ENCODE results near the gene POLR3K. TPM values are rescaled to one million over a fixed set of nuclear protein-coding genes. Genes with fewer than 3 reads are reported as not detected.
"Not testable (repeated sequence)": the region's sequence is repeated elsewhere in the genome, so short reads cannot be mapped to it uniquely, and the experiment has no call there.

Gene POLR3K
- total RNA-seq, 1 experiment from 2014 or later = 33.5 TPM

DNA sequence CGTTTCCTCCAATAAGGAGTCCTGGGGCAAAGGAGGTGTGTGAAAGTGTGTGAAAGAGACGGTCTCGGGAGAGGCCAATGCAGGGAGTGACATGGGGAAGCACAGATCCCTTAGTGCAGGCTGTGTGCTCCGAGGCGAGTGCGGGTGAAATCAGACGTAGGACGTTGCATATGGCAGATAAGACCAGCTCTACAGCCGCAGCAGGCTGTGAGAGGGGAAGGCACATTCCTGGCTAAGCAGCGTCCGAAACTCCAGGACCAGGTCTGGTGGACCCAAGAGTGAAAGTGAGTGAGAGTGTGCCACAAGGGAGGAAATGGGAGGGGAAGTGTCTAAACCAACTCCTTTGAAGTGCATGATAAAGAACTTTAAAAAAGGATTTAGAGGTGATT is 11.3 kb downstream of the POLR3K start:
- Histone ChIP-seq H3K27ac (no peak overlapping the region), H2AFZ (no peak overlapping the region), H3K4me2 (no peak overlapping the region), H3K4me3 (no peak overlapping the region), H3K79me2 (ENCODE audit: low read depth) (no peaks in the 10 kb centered on the region), H3K9me2 (ENCODE audit: insufficient read depth) (no peaks in the 10 kb centered on the region), H3F3A (ENCODE audit: insufficient read depth, low read depth) (peaks cover 16% of the 10 kb centered on the region; the same call in 1 of the 2 replicates), H3K4me1 (replicated peaks; ENCODE audit: insufficient read depth) (peaks cover 29% of the 10 kb centered on the region), H3K36me3 (ENCODE audit: low read depth) (peaks cover 4% of the 10 kb centered on the region), H3K9me3 (ENCODE audit: insufficient read depth, low read depth) (no peaks in the 10 kb centered on the region), H4K20me1 (ENCODE audit: insufficient read depth) (no peaks in the 10 kb centered on the region), H3K27me3 (ENCODE audit: insufficient read depth, low read depth) (no peaks in the 10 kb centered on the region)
- intact Hi-C loops (cut with micrococcal nuclease; ENCODE audit: unreplicated experiment) = no loop called here
- DNase-seq = no peak
- TF ChIP-seq EZH2 (IDR thresholded peaks at IDR 0.05; ENCODE audit: low read depth) = no peak
- TF ChIP-seq, protein P1, sequence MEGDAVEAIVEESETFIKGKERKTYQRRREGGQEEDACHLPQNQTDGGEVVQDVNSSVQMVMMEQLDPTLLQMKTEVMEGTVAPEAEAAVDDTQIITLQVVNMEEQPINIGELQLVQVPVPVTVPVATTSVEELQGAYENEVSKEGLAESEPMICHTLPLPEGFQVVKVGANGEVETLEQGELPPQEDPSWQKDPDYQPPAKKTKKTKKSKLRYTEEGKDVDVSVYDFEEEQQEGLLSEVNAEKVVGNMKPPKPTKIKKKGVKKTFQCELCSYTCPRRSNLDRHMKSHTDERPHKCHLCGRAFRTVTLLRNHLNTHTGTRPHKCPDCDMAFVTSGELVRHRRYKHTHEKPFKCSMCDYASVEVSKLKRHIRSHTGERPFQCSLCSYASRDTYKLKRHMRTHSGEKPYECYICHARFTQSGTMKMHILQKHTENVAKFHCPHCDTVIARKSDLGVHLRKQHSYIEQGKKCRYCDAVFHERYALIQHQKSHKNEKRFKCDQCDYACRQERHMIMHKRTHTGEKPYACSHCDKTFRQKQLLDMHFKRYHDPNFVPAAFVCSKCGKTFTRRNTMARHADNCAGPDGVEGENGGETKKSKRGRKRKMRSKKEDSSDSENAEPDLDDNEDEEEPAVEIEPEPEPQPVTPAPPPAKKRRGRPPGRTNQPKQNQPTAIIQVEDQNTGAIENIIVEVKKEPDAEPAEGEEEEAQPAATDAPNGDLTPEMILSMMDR (conservative IDR thresholded peaks at IDR 0.05) = no peak
- no TSS peak for BruUV-seq (replicated peaks)
- CTCF ChIA-PET = no interaction called here
- POLR2A ChIA-PET (ENCODE audit: unreplicated experiment) = no interaction called here

DNA sequence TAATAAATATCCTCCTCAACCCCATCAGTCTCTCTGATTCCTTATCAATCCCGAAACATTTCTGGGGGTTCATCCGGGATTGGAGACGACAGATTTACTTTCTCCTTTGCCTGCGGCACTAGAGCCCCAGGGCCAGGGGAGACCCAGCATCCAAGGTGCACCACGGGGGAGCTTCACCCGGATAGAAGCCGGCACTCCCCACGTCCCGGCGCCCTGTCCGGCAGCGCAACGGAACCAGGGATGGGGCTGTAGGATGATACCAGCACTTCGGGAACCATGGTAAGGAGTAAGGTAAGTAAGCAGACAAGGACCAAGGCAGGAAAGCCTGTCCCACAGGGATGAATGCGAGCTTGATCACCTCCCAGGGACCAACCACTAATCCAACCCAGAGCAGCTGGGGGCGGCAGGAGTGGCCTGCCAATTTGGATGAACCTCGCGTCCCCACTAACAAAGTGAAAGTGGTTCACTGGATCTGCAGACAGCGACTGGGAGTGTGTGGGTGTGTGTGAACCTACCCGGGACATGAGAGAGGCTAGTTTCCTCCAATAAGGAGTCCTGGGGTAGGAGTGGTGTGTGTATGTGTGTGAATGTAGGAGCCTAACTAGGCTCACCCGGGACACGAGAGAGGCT is 11.9 kb downstream of the POLR3K start:
- no peaks in the 10 kb centered on the region for H3K79me2 ChIP-seq (ENCODE audit: low read depth)
- no TSS peak for BruUV-seq (replicated peaks)
- H3F3A ChIP-seq (ENCODE audit: insufficient read depth, low read depth) = peaks cover 16% of the 10 kb centered on the region; the same call in 1 of the 2 replicates
- ChIA-PET POLR2A (ENCODE audit: unreplicated experiment) (no interaction called here), CTCF (no interaction called here)
- H3K27me3 ChIP-seq (ENCODE audit: insufficient read depth, low read depth) = no peaks in the 10 kb centered on the region
- no peak overlapping the region for H3K4me2 ChIP-seq
- no peak for DNase-seq
- intact Hi-C loops (cut with micrococcal nuclease; ENCODE audit: unreplicated experiment) = no loop called here
- TF ChIP-seq, protein P1 (conservative IDR thresholded peaks at IDR 0.05) = no peak
- TF ChIP-seq EZH2 (IDR thresholded peaks at IDR 0.05; ENCODE audit: low read depth) = no peak
- H3K9me3 ChIP-seq (ENCODE audit: insufficient read depth, low read depth) = no peaks in the 10 kb centered on the region
- H3K9me2 ChIP-seq (ENCODE audit: insufficient read depth) = no peaks in the 10 kb centered on the region
- no peaks in the 10 kb centered on the region for H4K20me1 ChIP-seq (ENCODE audit: insufficient read depth)
- no peak overlapping the region for H2AFZ ChIP-seq
- H3K4me1 ChIP-seq (replicated peaks; ENCODE audit: insufficient read depth) = peaks cover 29% of the 10 kb centered on the region
- no peak overlapping the region for H3K27ac ChIP-seq
- H3K4me3 ChIP-seq = no peak overlapping the region
- H3K36me3 ChIP-seq (ENCODE audit: low read depth) = peaks cover 4% of the 10 kb centered on the region

DNA sequence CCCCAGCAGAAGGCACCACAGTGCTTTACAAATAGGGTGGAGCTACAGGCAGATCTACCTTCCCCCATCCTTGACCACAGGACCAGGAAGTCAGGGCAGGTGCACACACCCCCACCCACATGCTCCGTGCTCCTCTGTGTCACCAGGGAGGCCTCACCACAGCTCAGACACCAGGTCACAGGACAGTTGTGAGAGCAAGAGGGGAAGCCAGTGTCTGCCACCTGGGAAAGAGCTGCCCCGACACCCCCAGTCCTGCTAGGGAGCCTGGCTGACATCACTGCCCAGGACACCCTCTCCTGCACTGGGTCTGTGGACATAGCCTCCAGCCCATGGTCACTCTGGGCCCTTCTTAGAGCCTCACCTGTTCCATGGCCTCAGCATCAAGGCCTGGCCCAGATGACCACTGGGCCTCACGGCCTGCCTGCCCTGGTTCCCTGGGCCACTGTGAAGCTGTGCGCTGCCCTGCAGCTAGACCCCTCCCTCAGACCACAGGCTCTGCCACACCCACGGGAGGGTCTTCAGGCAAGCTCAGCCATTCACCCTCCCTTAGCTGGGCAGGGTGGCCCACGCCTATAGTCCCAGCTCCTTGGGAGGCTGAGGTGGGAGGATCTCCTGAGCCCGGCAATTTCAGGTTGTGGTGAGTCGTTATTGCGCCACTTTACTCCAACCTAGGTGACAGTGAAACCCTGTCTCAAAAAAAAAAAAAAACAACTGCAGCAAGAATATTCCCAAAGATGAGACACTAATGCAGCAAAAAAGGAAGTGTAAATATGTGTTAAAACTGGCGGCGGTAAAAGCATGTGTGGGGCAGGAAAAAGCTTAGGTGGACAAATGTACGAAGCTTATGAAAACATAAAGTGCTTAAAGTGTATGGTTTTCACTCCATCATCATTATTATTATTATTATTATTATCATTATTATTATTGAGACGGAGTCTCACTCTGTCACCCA is 14.2 kb downstream of the POLR3K start:
- H3K4me1 ChIP-seq (replicated peaks; ENCODE audit: insufficient read depth) = peaks cover 29% of the 10 kb centered on the region
- H3K27me3 ChIP-seq (ENCODE audit: insufficient read depth, low read depth) = no peaks in the 10 kb centered on the region
- no peaks in the 10 kb centered on the region for H4K20me1 ChIP-seq (ENCODE audit: insufficient read depth)
- H3K4me3 ChIP-seq = no peak overlapping the region
- H3K4me2 ChIP-seq = peak overlapping the region; percentile 46
- H3K9me2 ChIP-seq (ENCODE audit: insufficient read depth) = no peaks in the 10 kb centered on the region
- H3K27ac ChIP-seq = peak overlapping the region; percentile 74
- DNase-seq = peak; percentile 85 to 86
- H3K9me3 ChIP-seq (ENCODE audit: insufficient read depth, low read depth) = no peaks in the 10 kb centered on the region
- POLR2A ChIA-PET (ENCODE audit: unreplicated experiment) = interaction anchor here (0.8 kb wide), 2 partner anchors 14 to 633 kb away, joined by 4 to 8 read pairs; partner anchors contain the start of genes POLR3K and SNRNP25
- CTCF ChIA-PET = interaction anchor here (0.6 to 0.9 kb wide), 4 partner anchors 10 to 710 kb away, joined by 3 to 8 read pairs (median 6); partner anchors contain the start of genes POLR3K and SNRNP25
- intact Hi-C loops (cut with micrococcal nuclease; ENCODE audit: unreplicated experiment) = no loop called here
- TF ChIP-seq EZH2 (IDR thresholded peaks at IDR 0.05; ENCODE audit: low read depth) = no peak
- TF ChIP-seq, protein P1 (conservative IDR thresholded peaks at IDR 0.05) = no peak
- H3F3A ChIP-seq (ENCODE audit: insufficient read depth, low read depth) = peaks cover 16% of the 10 kb centered on the region; the same call in 1 of the 2 replicates
- no TSS peak for BruUV-seq (replicated peaks)
- H3K79me2 ChIP-seq (ENCODE audit: low read depth) = no peaks in the 10 kb centered on the region
- H2AFZ ChIP-seq = no peak overlapping the region
- no peaks in the 10 kb centered on the region for H3K36me3 ChIP-seq (ENCODE audit: low read depth)

DNA sequence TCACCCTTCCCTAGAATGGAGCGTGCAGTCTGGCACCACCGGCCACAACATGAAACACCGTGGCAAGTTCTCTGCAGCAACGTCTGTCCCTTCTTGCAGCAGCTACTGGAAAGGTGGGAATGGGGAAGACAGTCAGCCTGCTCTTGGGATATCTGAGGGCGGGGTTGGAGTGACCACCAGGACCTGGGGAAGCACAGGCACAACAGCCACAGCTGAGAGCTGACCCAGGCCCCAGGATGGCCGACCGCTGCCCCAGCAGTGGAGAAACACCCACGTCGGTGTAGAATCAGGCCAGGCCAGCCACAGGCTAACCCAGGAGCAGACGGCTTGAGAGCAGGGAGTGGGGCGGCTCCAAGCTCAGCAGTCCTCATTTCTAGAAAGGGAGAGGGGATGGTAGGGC is 15.2 kb downstream of the POLR3K start:
- H3K79me2 ChIP-seq (ENCODE audit: low read depth); H3K9me2 ChIP-seq (ENCODE audit: insufficient read depth); H3K36me3 ChIP-seq (ENCODE audit: low read depth); H3K27ac ChIP-seq; H3K4me3 ChIP-seq; DNase-seq; BruUV-seq (replicated peaks); intact Hi-C loops (cut with micrococcal nuclease; ENCODE audit: unreplicated experiment); H3K27me3 ChIP-seq (ENCODE audit: insufficient read depth, low read depth); H3K9me3 ChIP-seq (ENCODE audit: insufficient read depth, low read depth); H2AFZ ChIP-seq; H4K20me1 ChIP-seq (ENCODE audit: insufficient read depth): not testable (repeated sequence)
- POLR2A ChIA-PET (ENCODE audit: unreplicated experiment) = interaction anchor here (0.6 kb wide), 1 partner anchor 15 kb away, joined by 3 read pairs; the partner anchor contains the start of genes POLR3K and SNRNP25
- Histone ChIP-seq H3K4me2 (peak overlapping the region; percentile 46; the same call in 1 of the 2 replicates), H3F3A (ENCODE audit: insufficient read depth, low read depth) (peaks cover 16% of the 10 kb centered on the region; the same call in 1 of the 2 replicates), H3K4me1 (replicated peaks; ENCODE audit: insufficient read depth) (peaks cover 29% of the 10 kb centered on the region)
- CTCF ChIA-PET = interaction anchor here (0.6 kb wide), 2 partner anchors 11 to 33 kb away, joined by 3 to 6 read pairs; no protein-coding TSS in a partner anchor
